Measurements from ENCODE around the gene RNF13.

RNF13 gene

GRCh38 chr3:149871855-149872254 is 58.8 kb downstream of the RNF13 start:
- no peaks in the 10 kb centered on the region for H3K9me3 ChIP-seq (ENCODE audit: severe bottlenecking)
- ATAC-seq (ENCODE audit: low read depth) (no peak), DNase-seq (ENCODE audit: low spot score) (no peak)
- H3K27me3 ChIP-seq (ENCODE audit: insufficient read depth, poor library complexity, severe bottlenecking) = no peaks in the 10 kb centered on the region
- H3K4me3 ChIP-seq (ENCODE audit: severe bottlenecking) = no peak overlapping the region
- TF ChIP-seq CTCF (IDR thresholded peaks at IDR 0.05; ENCODE audit: poor library complexity, severe bottlenecking) = no peak
- H3K27ac ChIP-seq (ENCODE audit: poor library complexity, severe bottlenecking) = no peak overlapping the region
- no peaks in the 10 kb centered on the region for H3K4me1 ChIP-seq (ENCODE audit: insufficient read depth, poor library complexity, severe bottlenecking)
- H3K36me3 ChIP-seq (ENCODE audit: low read depth) = peaks cover 25% of the 10 kb centered on the region; the same call in 1 of the 2 replicates

- Histone ChIP-seq H3K27me3 (ENCODE audit: insufficient read depth, poor library complexity, severe bottlenecking) (no peaks in the 10 kb centered on the region), H3K4me1 (ENCODE audit: insufficient read depth, poor library complexity, severe bottlenecking) (no peaks in the 10 kb centered on the region), H3K36me3 (ENCODE audit: low read depth) (peaks cover 25% of the 10 kb centered on the region; the same call in 1 of the 2 replicates), H3K4me3 (ENCODE audit: severe bottlenecking) (no peak overlapping the region), H3K27ac (ENCODE audit: poor library complexity, severe bottlenecking) (no peak overlapping the region), H3K9me3 (ENCODE audit: severe bottlenecking) (no peaks in the 10 kb centered on the region)
- DNase-seq (ENCODE audit: low spot score) = no peak
- no peak for ATAC-seq (ENCODE audit: low read depth)
- TF ChIP-seq CTCF (IDR thresholded peaks at IDR 0.05; ENCODE audit: poor library complexity, severe bottlenecking) = no peak
Measured at GRCh38 chr3:149872589-149872988, 59.6 kb downstream of the RNF13 start.

GRCh38 chr3:149877668-149878067 is 64.7 kb downstream of the RNF13 start:
- no peak for ATAC-seq (ENCODE audit: low read depth)
- no peak for TF ChIP-seq CTCF (IDR thresholded peaks at IDR 0.05; ENCODE audit: poor library complexity, severe bottlenecking)

GRCh38 chr3:149879872-149880271 is 66.9 kb downstream of the RNF13 start:
- Histone ChIP-seq H3K36me3 (ENCODE audit: low read depth) (peaks cover 9% of the 10 kb centered on the region), H3K27me3 (ENCODE audit: insufficient read depth, poor library complexity, severe bottlenecking) (no peaks in the 10 kb centered on the region), H3K4me3 (ENCODE audit: severe bottlenecking) (no peak overlapping the region), H3K4me1 (ENCODE audit: insufficient read depth, poor library complexity, severe bottlenecking) (no peaks in the 10 kb centered on the region), H3K9me3 (ENCODE audit: severe bottlenecking) (no peaks in the 10 kb centered on the region), H3K27ac (ENCODE audit: poor library complexity, severe bottlenecking) (no peak overlapping the region)
- TF ChIP-seq CTCF (IDR thresholded peaks at IDR 0.05; ENCODE audit: poor library complexity, severe bottlenecking) = peak; percentile 75
- ATAC-seq (ENCODE audit: low read depth) = peak; percentile 61; the same call in 1 of the 3 replicates
- DNase-seq (ENCODE audit: low spot score) = no peak

More at GRCh38 chr3:149877668-149878067, 64.7 kb downstream of the RNF13 start:
- H3K4me1 ChIP-seq (ENCODE audit: insufficient read depth, poor library complexity, severe bottlenecking) = no peaks in the 10 kb centered on the region
- DNase-seq (ENCODE audit: low spot score) = no peak
- H3K9me3 ChIP-seq (ENCODE audit: severe bottlenecking) = no peaks in the 10 kb centered on the region
- H3K36me3 ChIP-seq (ENCODE audit: low read depth) = peaks cover 21% of the 10 kb centered on the region
- no peak overlapping the region for H3K27ac ChIP-seq (ENCODE audit: poor library complexity, severe bottlenecking)
- no peak overlapping the region for H3K4me3 ChIP-seq (ENCODE audit: severe bottlenecking)
- no peaks in the 10 kb centered on the region for H3K27me3 ChIP-seq (ENCODE audit: insufficient read depth, poor library complexity, severe bottlenecking)

- Histone ChIP-seq H3K27me3 (ENCODE audit: insufficient read depth, poor library complexity, severe bottlenecking) (no peaks in the 10 kb centered on the region), H3K4me3 (ENCODE audit: severe bottlenecking) (no peak overlapping the region), H3K36me3 (ENCODE audit: low read depth) (peaks cover 9% of the 10 kb centered on the region), H3K4me1 (ENCODE audit: insufficient read depth, poor library complexity, severe bottlenecking) (no peaks in the 10 kb centered on the region), H3K9me3 (ENCODE audit: severe bottlenecking) (no peaks in the 10 kb centered on the region), H3K27ac (ENCODE audit: poor library complexity, severe bottlenecking) (no peak overlapping the region)
- DNase-seq (ENCODE audit: low spot score) (no peak), ATAC-seq (ENCODE audit: low read depth) (no peak)
- TF ChIP-seq CTCF (IDR thresholded peaks at IDR 0.05; ENCODE audit: poor library complexity, severe bottlenecking) = no peak
Measured at GRCh38 chr3:149881879-149882278, 68.9 kb downstream of the RNF13 start.

Data from RWPE2 (cell line).